NK-92 (cell line): ENCODE results near the gene MYRIP.

Source experiments
- DNase-seq: peaks from one replicate; lab custom pipeline; 2025; ENCODE audit not compliant: unreplicated experiment; lab: John Stamatoyannopoulos, UW

The MYRIP gene

GRCh38 chr3:40309418-40309924 lies 500.1 kb downstream of the MYRIP start, which contains the start of gene EIF1B:
EIF1B (plus strand) TSS chr3:40309707; CDS start chr3:40309942, 235 bp downstream.
- peak; percentile 76 for DNase-seq
